HT-29 (cell line): ENCODE results near the gene UGDH. TPM values are rescaled to one million over a fixed set of nuclear protein-coding genes. Genes with fewer than 3 reads are reported as not detected.
"Not testable (repeated sequence)": the region's sequence is repeated elsewhere in the genome, so short reads cannot be mapped to it uniquely, and the experiment has no call there.

Source experiments
- DNase-seq: peaks from one replicate; pipeline ENCODE4 v3.0.0-alpha.2; 2015; ENCODE audit warnings: low spot score
- total RNA-seq: library from RNA; depleted of rRNA; stranded (reverse); fragments of >200 nt; shearing (Covaris generic); gene quantifications from 2 replicates; pipeline ENCODE4 v1.2.3, GENCODE V29; 2014

The UGDH gene
- total RNA-seq, 1 experiment from 2014 or later, result 82.3 TPM

- peak; percentile 18 for DNase-seq
Observed at GRCh38 chr4:39495446-39496213, 31.6 kb downstream of the UGDH start.

- no peak for DNase-seq
Observed at GRCh38 chr4:39494354-39494753, 32.9 kb downstream of the UGDH start.

GRCh38 chr4:39490322-39490721 is 36.9 kb downstream of the UGDH start:
- no peak for DNase-seq

- DNase-seq, result no peak
Observed at GRCh38 chr4:39486221-39486804, 40.9 kb downstream of the UGDH start.

GRCh38 chr4:39484582-39485272 is 42.5 kb downstream of the UGDH start:
- DNase-seq, result no peak

- DNase-seq, result no peak
Observed at GRCh38 chr4:39480902-39481695, 46.1 kb downstream of the UGDH start.

- DNase-seq, result no peak
Observed at GRCh38 chr4:39480251-39480650, 47.0 kb downstream of the UGDH start.

- no peak for DNase-seq
Observed at GRCh38 chr4:39476187-39476895, 50.9 kb downstream of the UGDH start.

- no peak for DNase-seq
Observed at GRCh38 chr4:39472396-39472795, 54.8 kb downstream of the UGDH start.

- DNase-seq, result no peak
Observed at GRCh38 chr4:39470402-39470801, 56.8 kb downstream of the UGDH start.

- peak; percentile 84 for DNase-seq
Observed at GRCh38 chr4:39469429-39470077, 57.7 kb downstream of the UGDH start.

GRCh38 chr4:39467464-39467863 is 59.8 kb downstream of the UGDH start:
- no peak for DNase-seq

- peak; percentile 46 for DNase-seq
Observed at GRCh38 chr4:39466747-39467146, 60.5 kb downstream of the UGDH start.

GRCh38 chr4:39464886-39465501 is 62.2 kb downstream of the UGDH start:
- DNase-seq, result peak; percentile 43

- peak; percentile 98 for DNase-seq
Observed at GRCh38 chr4:39458505-39459300, 68.5 kb downstream of the UGDH start, which contains the start of the genes LIAS and RPL9. LIAS (plus strand) TSS chr4:39459056; CDS start chr4:39459118, 62 bp downstream. RPL9 (minus strand) TSS chr4:39458922; CDS start chr4:39458439, 483 bp downstream.

- not testable (repeated sequence) for DNase-seq
Observed at GRCh38 chr4:39458161-39458504, 69.1 kb downstream of the UGDH start.

GRCh38 chr4:39456946-39457763 is 70.1 kb downstream of the UGDH start:
- DNase-seq, result no peak

GRCh38 chr4:39455486-39455885 is 71.8 kb downstream of the UGDH start:
- DNase-seq, result no peak
